GM13977 (cell line): ENCODE data around the gene CAT.

Experiments
- DNase-seq: peaks from one replicate; pipeline ENCODE4 v3.0.0; 2012; ENCODE audit warnings: low spot score
- in situ Hi-C: fragments of 300-500 bp; cut with MboI; formaldehyde crosslinking; loops from one replicate; pipeline ENCODE4 v1.12.0; 2022; ENCODE audit warnings: low sequenced_read_pairs, low pct_unique_long_range_greater_than_20kb, mixed read lengths, inconsistent platforms; ENCODE audit not compliant: unreplicated experiment
- TF ChIP-seq, protein P1 (sequence below): IDR thresholded peaks from 2 replicates; pipeline ENCODE4 v1.5.1; 2012; ENCODE audit warnings: mild to moderate bottlenecking, control low read depth; ENCODE audit not compliant: insufficient read depth; ENCODE audit errors: extremely low read depth, missing control alignments

Gene CAT

DNA sequence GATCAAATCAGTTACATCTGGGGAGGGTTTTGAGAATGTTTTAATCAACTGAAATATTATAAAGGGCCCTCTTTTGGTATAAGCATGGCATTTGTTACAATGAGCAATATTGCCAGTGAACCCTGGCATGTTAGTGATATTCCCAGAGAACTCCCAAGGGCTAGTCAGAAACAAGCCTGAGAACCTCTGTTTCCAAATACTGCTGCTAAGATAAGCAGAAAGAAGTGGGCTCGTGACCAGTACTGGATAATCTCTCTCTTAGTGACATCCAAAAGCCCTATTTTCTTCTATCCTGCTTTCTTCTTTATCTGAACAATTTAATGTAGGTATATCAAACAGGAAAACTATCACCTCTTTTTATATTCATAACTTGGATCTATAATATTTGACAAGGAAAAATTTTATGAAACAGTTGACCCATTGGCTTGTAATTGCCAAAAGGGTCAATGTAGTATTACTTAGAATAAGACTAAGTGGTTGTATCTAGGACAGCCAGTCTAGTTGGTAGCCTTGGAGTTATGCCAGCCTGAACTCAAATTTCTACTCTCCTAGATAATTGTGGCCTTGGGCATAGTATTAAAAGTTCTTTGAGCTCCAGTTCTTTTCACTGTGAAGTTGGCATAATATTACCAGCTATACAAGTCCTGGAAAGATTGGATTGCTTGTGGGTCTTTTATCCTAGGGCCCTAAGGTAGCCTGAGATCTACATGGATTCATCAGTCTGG, 15.7 kb downstream of the CAT start:
- no peak for DNase-seq
- in situ Hi-C loops: loop anchor here (25.0 kb wide), 1 partner anchor 267 kb away; no protein-coding TSS in a partner anchor
- TF ChIP-seq, protein P1, sequence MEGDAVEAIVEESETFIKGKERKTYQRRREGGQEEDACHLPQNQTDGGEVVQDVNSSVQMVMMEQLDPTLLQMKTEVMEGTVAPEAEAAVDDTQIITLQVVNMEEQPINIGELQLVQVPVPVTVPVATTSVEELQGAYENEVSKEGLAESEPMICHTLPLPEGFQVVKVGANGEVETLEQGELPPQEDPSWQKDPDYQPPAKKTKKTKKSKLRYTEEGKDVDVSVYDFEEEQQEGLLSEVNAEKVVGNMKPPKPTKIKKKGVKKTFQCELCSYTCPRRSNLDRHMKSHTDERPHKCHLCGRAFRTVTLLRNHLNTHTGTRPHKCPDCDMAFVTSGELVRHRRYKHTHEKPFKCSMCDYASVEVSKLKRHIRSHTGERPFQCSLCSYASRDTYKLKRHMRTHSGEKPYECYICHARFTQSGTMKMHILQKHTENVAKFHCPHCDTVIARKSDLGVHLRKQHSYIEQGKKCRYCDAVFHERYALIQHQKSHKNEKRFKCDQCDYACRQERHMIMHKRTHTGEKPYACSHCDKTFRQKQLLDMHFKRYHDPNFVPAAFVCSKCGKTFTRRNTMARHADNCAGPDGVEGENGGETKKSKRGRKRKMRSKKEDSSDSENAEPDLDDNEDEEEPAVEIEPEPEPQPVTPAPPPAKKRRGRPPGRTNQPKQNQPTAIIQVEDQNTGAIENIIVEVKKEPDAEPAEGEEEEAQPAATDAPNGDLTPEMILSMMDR: no peak

DNA sequence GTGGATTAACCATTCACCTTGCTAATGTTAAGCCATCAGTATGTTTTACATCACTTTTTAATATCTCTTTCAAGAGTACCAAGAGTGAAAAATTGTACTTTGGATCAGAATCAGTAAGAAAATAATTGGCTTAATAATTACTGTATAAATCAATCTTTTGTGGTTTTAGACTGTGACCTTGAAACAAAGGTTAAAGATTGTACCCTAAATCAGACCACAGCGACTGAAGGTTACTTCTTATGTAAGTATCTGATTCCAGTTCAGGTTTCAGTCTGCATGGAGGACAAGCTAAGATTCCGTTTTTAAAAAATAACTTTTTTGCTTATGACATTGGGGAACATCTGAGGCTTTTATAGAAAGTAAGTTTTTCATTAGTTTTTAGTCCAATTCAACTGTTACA, 18.9 kb downstream of the CAT start:
- DNase-seq: no peak
- in situ Hi-C loops: loop anchor here (25.0 kb wide), 1 partner anchor 270 kb away; no protein-coding TSS in a partner anchor
- TF ChIP-seq, protein P1: no peak

DNA sequence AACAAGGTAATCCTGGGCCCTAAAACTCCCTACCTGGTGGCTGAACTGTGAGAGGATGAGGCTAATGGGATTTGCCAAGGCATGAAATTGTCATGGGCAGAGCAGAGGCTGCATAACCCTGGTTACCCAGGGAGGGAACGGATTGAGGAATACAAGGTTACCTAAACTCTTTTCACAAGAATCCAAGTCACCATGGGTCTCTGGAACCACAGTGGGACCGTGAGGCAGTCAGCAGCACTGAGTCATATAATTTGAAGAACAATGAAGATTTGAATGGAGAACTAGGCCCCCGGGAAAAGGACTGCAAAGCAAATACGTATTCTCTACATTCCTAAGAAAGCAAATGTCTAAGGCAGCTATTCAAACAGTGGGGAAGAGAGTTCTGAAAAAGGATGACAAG, 19.8 kb downstream of the CAT start:
- in situ Hi-C loops: loop anchor here (25.0 kb wide), 1 partner anchor 271 kb away; no protein-coding TSS in a partner anchor
- DNase-seq: no peak
- TF ChIP-seq, protein P1: no peak

DNA sequence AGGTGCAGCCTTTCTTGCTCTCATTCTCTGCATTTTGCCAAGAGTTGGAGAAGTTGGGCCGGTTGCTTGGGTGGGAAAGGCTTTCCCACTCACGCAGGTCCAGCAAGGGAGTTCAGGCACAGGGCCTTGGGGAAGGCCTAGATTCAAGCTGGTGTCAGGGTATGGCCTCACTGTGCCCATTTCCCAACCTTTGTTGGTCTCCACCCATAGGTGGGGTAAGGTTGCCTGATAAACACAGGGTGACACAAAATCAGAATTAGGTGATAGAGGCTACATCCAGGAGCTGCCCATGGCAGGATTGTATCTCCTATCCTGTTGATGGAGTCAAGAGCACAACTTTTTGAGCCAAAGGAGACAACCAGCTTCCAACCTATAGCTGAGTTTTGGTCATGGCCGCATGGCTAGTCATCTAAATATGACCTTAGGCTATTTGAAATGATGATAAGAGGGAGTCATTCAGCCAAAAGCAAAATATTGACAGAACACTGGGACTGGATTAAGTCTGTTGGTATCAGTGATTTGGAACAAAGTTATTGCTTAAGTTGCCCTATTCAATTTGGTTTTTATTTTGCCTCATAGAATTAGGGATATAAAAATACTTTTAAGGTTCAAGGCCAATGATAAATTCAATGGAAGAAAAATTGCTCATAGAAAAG, 20.9 kb downstream of the CAT start:
- in situ Hi-C loops: loop anchor here (25.0 kb wide), 1 partner anchor 272 kb away; no protein-coding TSS in a partner anchor
- TF ChIP-seq, protein P1: no peak
- no peak for DNase-seq

DNA sequence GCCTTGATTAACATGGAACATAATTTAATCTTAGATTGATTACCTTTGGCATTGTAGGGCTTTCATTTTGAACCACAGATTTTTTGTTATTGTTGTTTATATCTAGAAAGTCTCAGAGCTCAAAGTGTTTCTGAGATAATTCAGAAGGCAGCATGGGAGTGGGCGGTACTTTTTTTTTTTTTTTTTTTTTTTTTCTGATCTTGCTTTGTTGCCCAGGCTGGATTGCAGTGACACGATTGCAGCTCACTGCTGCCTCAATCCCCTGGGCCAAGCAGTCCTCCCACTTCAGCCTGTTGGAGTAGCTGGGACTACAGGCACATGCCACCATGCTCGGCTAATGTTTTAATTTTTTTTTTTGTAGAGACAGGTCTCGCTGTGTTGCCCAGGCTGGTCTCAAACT, 21.5 kb downstream of the CAT start:
- in situ Hi-C loops: loop anchor here (25.0 kb wide), 1 partner anchor 273 kb away; no protein-coding TSS in a partner anchor
- DNase-seq: no peak
- TF ChIP-seq, protein P1: no peak

DNA sequence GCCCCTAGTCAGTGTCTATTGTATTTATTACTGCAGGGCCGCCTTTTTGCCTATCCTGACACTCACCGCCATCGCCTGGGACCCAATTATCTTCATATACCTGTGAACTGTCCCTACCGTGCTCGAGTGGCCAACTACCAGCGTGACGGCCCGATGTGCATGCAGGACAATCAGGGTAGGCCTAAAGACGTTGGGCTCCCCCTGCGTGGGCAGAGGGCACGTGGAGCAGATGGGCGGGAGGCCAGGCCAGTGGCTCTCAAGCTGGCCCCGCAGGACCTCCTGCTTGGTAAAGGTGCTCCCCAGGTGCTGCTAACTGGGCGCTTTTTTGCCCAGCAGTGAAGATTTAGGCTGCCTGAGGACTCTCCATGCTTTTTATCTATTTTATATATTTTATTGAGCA, 22.5 kb downstream of the CAT start:
- DNase-seq: no peak
- TF ChIP-seq, protein P1: no peak
- in situ Hi-C loops: loop anchor here (25.0 kb wide), 1 partner anchor 274 kb away; no protein-coding TSS in a partner anchor
